Skeletal muscle tissue (tissue), 4 donors: ENCODE results near the gene RAB31. TPM values are rescaled to one million over a fixed set of nuclear protein-coding genes. Genes with fewer than 3 reads are reported as not detected.

Experiments
- H3K27ac ChIP-seq: one replicate; pipeline ENCODE4 v1.7.0; 2013; ENCODE audit warnings: mild to moderate bottlenecking, low read depth, low read length, inconsistent platforms
- H3K27me3 ChIP-seq, 3 donors: one replicate each; pipeline ENCODE4 v1.7.0; 2013; ENCODE audit warnings: low read length in 3 of 3; ENCODE audit not compliant: control insufficient read depth in 3 of 3, insufficient read depth in 3 of 3
- H3K36me3 ChIP-seq, 3 donors: one replicate each; pipeline ENCODE4 v1.7.0; 2013; ENCODE audit warnings: low read length in 3 of 3; ENCODE audit not compliant: control insufficient read depth in 3 of 3, insufficient read depth in 3 of 3
- H3K4me1 ChIP-seq, 3 donors: one replicate each; pipeline ENCODE4 v1.7.0; 2013; ENCODE audit warnings: low read length in 3 of 3, mild to moderate bottlenecking in 3 of 3; ENCODE audit not compliant: control insufficient read depth in 3 of 3, insufficient read depth in 3 of 3
- H3K4me3 ChIP-seq, 3 donors: one replicate each; pipeline ENCODE4 v1.7.0; 2013; ENCODE audit warnings: low read length in 3 of 3
- H3K9ac ChIP-seq, 3 donors: one replicate each; pipeline ENCODE4 v1.7.0; 2013; ENCODE audit warnings: low read length in 3 of 3, mild to moderate bottlenecking in 3 of 3, moderate library complexity in 2 of 3, low read depth in 1 of 3
- H3K9me3 ChIP-seq, 3 donors: one replicate each; pipeline ENCODE4 v1.7.0; 2013; ENCODE audit warnings: low read length in 3 of 3; ENCODE audit not compliant: control insufficient read depth in 3 of 3
- total RNA-seq: library from RNA; depleted of rRNA; stranded (reverse); fragments of >200 nt; gene quantifications from one replicate; pipeline ENCODE4 v1.2.3, GENCODE V29; 2014
- donor health status: Osteomylitis.

The RAB31 gene
- total RNA-seq, 1 donor from 2014 or later = 16.7 TPM

DNA sequence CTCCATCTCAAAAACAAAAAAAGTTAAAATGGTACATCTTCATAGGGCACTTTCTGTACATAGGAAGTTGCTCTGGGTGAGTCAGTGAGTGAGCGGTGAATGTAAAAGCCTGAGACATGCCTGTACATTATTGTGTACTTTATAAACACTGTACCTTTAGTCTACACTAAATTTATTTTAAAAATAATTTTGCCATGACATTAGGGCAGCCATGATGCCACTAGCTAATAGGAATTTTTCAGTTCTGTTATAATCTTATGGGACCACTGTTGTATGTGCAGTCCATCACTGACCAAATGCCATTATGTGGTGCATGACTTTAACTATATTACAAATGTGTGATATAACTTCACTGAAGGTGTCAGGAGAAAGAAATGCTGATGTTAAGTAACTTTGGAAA lies 166.6 kb downstream of the RAB31 start:
- no peaks in the 10 kb centered on the region for H3K36me3 ChIP-seq
- H3K9me3 ChIP-seq = no peaks in the 10 kb centered on the region
- H3K27me3 ChIP-seq = no peaks in the 10 kb centered on the region
- peaks cover 0 to 6% (median 0%) of the 10 kb centered on the region in 3 donors for H3K4me1 ChIP-seq
- H3K4me3 ChIP-seq = no peak overlapping the region
- H3K9ac ChIP-seq = no peak overlapping the region
- no peak overlapping the region for H3K27ac ChIP-seq

- Histone ChIP-seq H3K9ac (no peak overlapping the region), H3K4me3 (no peak overlapping the region), H3K9me3 (no peaks in the 10 kb centered on the region), H3K4me1 (no peaks in the 10 kb centered on the region), H3K36me3 (no peaks in the 10 kb centered on the region), H3K27ac (no peak overlapping the region), H3K27me3 (no peaks in the 10 kb centered on the region)
Observed at GRCh38 chr18:9876212-9876866, 168.2 kb downstream of the RAB31 start.

DNA sequence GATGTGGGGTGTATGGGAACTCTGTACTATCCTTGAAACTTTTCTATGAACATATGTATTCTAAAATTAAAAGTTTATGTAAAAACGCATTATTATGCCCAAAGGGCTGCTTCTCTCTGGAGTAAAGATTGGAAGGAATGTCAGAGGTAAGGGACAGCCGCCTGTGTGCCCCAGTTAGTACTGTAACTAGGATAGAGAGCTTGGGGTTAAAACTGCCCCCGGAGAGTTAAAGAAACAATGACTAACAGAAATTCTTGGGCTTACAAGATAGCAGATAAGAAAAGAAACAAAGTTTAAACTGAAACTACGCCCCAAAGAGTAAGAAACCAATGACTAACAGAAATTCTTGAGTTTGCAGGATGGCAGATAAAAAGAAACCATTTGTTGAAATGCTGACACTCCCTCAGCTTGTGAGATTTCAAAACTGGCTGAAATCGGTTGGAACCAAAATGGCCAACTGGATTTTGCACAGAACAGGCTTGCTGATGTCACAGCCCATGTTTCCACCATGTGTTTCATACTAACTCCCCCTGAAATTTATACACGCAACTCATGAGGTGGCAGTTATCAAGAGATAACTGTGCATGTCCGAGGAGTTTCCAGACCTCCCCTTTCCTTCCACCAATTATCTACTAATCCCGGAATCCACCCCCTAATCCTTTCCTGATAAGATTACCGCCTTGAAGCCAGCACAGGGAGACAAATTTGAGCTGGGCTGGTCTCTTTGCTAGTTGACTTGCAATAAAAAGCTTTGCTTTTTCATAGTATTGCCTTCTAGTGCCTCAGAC lies 169.0 kb downstream of the RAB31 start:
- Histone ChIP-seq H3K4me3 (peak overlapping the region in 1 of 3 donors; percentile 1), H3K36me3 (no peaks in the 10 kb centered on the region), H3K9me3 (no peaks in the 10 kb centered on the region), H3K9ac (no peak overlapping the region), H3K27ac (no peak overlapping the region), H3K27me3 (no peaks in the 10 kb centered on the region), H3K4me1 (no peaks in the 10 kb centered on the region)

- Histone ChIP-seq H3K4me1 (no peaks in the 10 kb centered on the region), H3K9ac (no peak overlapping the region), H3K9me3 (no peaks in the 10 kb centered on the region), H3K27ac (no peak overlapping the region), H3K4me3 (no peak overlapping the region), H3K27me3 (no peaks in the 10 kb centered on the region), H3K36me3 (no peaks in the 10 kb centered on the region)
Observed at GRCh38 chr18:9877655-9878014, 169.5 kb downstream of the RAB31 start.

GRCh38 chr18:9878095-9878494 lies 170.0 kb downstream of the RAB31 start:
- no peak overlapping the region for H3K4me3 ChIP-seq
- H3K27me3 ChIP-seq = no peaks in the 10 kb centered on the region
- no peak overlapping the region for H3K27ac ChIP-seq
- H3K9me3 ChIP-seq = no peaks in the 10 kb centered on the region
- no peaks in the 10 kb centered on the region for H3K4me1 ChIP-seq
- no peak overlapping the region for H3K9ac ChIP-seq
- no peaks in the 10 kb centered on the region for H3K36me3 ChIP-seq

GRCh38 chr18:9878783-9879242 lies 170.7 kb downstream of the RAB31 start:
- no peaks in the 10 kb centered on the region for H3K9me3 ChIP-seq
- H3K9ac ChIP-seq = no peak overlapping the region
- H3K4me1 ChIP-seq = no peaks in the 10 kb centered on the region

GRCh38 chr18:9884090-9884489 lies 176.0 kb downstream of the RAB31 start:
- Histone ChIP-seq H3K4me3 (no peak overlapping the region), H3K4me1 (no peaks in the 10 kb centered on the region), H3K36me3 (no peaks in the 10 kb centered on the region), H3K27me3 (no peaks in the 10 kb centered on the region), H3K27ac (no peak overlapping the region), H3K9me3 (no peaks in the 10 kb centered on the region), H3K9ac (no peak overlapping the region)

More at GRCh38 chr18:9878783-9879242, 170.7 kb downstream of the RAB31 start:
- Histone ChIP-seq H3K27ac (no peak overlapping the region), H3K27me3 (no peaks in the 10 kb centered on the region), H3K4me3 (no peak overlapping the region), H3K36me3 (no peaks in the 10 kb centered on the region)

GRCh38 chr18:9884532-9885140 lies 176.5 kb downstream of the RAB31 start:
- Histone ChIP-seq H3K4me1 (no peaks in the 10 kb centered on the region), H3K4me3 (no peak overlapping the region), H3K27ac (no peak overlapping the region), H3K9ac (no peak overlapping the region), H3K27me3 (no peaks in the 10 kb centered on the region), H3K9me3 (no peaks in the 10 kb centered on the region), H3K36me3 (no peaks in the 10 kb centered on the region)

GRCh38 chr18:9885170-9886004 lies 177.3 kb downstream of the RAB31 start, which contains the start of gene TXNDC2:
Gene TXNDC2 (plus strand): TSS chr18:9885973. CDS start chr18:9886681, 708 bp downstream.
- no peak within 1 kb of the TSS for H3K9ac ChIP-seq
- H3K9me3 ChIP-seq = no peaks in the 10 kb centered on the region
- no peaks in the 10 kb centered on the region for H3K27me3 ChIP-seq

More at GRCh38 chr18:9885170-9886004, 177.3 kb downstream of the RAB31 start, which contains the start of gene TXNDC2:
- no peak within 1 kb of the TSS for H3K4me3 ChIP-seq
- no peak within 1 kb of the TSS for H3K27ac ChIP-seq
- H3K4me1 ChIP-seq = no peaks in the 10 kb centered on the region
- no peaks in the 10 kb centered on the region for H3K36me3 ChIP-seq
